ENCODE data around the gene SLC39A11. TPM values are rescaled to one million over a fixed set of nuclear protein-coding genes. Genes with fewer than 3 reads are reported as not detected.

Gene SLC39A11
- total RNA-seq, 1 experiment from 2014 or later: 15.2 TPM

- no peak overlapping the region for H3K27ac ChIP-seq (ENCODE audit: insufficient read length, low read depth, low read length)
- no peak overlapping the region for H3K9ac ChIP-seq (ENCODE audit: extremely low read depth, insufficient read length, low read length)
- H4K20me1 ChIP-seq (ENCODE audit: control insufficient read depth, insufficient read depth, insufficient read length): no peaks in the 10 kb centered on the region
- H2AK5ac ChIP-seq (ENCODE audit: insufficient read length, low read length): no peak overlapping the region
- Mint-ChIP-seq H3K9me3 (peaks cover 0 to 2% of the 10 kb centered on the region in 2 experiments; a peak in 2 of 5 replicates), H3K4me3 (no peak overlapping the region), H3K36me3 (ENCODE audit: insufficient read depth in 1 of 3, low read depth in 3 of 3) (no peaks in the 10 kb centered on the region), H3K27ac (no peak overlapping the region; a peak in 1 of 7 replicates), H3K27me3 (ENCODE audit: low read depth) (peaks cover 4% of the 10 kb centered on the region; the same call in 1 of the 2 replicates), H3K4me1 (no peaks in the 10 kb centered on the region)
- H2AFZ ChIP-seq (ENCODE audit: low read length): no peak overlapping the region
- no peak overlapping the region for H2BK20ac ChIP-seq (ENCODE audit: low read depth, low read length, poor library complexity, severe bottlenecking)
- no CpG with 5 or more reads among the region's 4 CpGs for WGBS (ENCODE audit: extremely low coverage, insufficient read length, low lambda C conversion rate)
- no peak overlapping the region for H4K8ac ChIP-seq (replicated peaks; ENCODE audit: insufficient read length, low read depth, low read length)
- DNase-seq: no peak
- no peaks in the 10 kb centered on the region for H3K23me2 ChIP-seq (ENCODE audit: insufficient read length, low read depth, low read length, poor library complexity, severe bottlenecking)
- no peak overlapping the region for H2BK5ac ChIP-seq (ENCODE audit: insufficient read length, low read length)
- H3K4me1 ChIP-seq (ENCODE audit: insufficient read depth, low read length): no peaks in the 10 kb centered on the region
- no peak overlapping the region for H3K4me2 ChIP-seq (ENCODE audit: insufficient read depth, insufficient read length, low read length)
- no peak overlapping the region for H3K14ac ChIP-seq (ENCODE audit: insufficient read depth, low read length)
- H3K79me2 ChIP-seq (ENCODE audit: insufficient read depth, low read length): no peaks in the 10 kb centered on the region
- H3K9me3 ChIP-seq (ENCODE audit: control insufficient read depth, low read depth, low read length): no peaks in the 10 kb centered on the region
- H4K91ac ChIP-seq (ENCODE audit: insufficient read length, low read depth, low read length): no peak overlapping the region
- no peak overlapping the region for H2BK12ac ChIP-seq (ENCODE audit: insufficient read length, low read depth, low read length)
- H3K56ac ChIP-seq (ENCODE audit: insufficient read length, low read depth, low read length): no peak overlapping the region
- no peak overlapping the region for H4K5ac ChIP-seq (ENCODE audit: insufficient read length, low read depth, low read length)
- H3K4ac ChIP-seq (ENCODE audit: low read depth, low read length): no peak overlapping the region
- H3K79me1 ChIP-seq (ENCODE audit: insufficient read depth, low read depth, low read length, poor library complexity, severe bottlenecking): no peaks in the 10 kb centered on the region
- no peak for TF ChIP-seq CTCF (conservative IDR thresholded peaks at IDR 0.05)
- H2BK15ac ChIP-seq (ENCODE audit: low read depth, low read length): no peak overlapping the region
- H2BK120ac ChIP-seq (ENCODE audit: low read depth, low read length, poor library complexity, severe bottlenecking): no peak overlapping the region
- no peaks in the 10 kb centered on the region for H3K27me3 ChIP-seq (ENCODE audit: insufficient read depth, low read length)
- no peak overlapping the region for H3K18ac ChIP-seq (ENCODE audit: insufficient read length, low read depth, low read length)
- no peak overlapping the region for H3K23ac ChIP-seq (ENCODE audit: insufficient read length, low read depth, low read length)
- H3T11ph ChIP-seq (ENCODE audit: low read length): no peak overlapping the region
Measured at GRCh38 chr17:72699545-72699944, 392.9 kb downstream of the SLC39A11 start.
